Subcutaneous adipose tissue (tissue), 4 donors: ENCODE data around the gene TTC29. TPM values are rescaled to one million over a fixed set of nuclear protein-coding genes. Genes with fewer than 3 reads are reported as not detected.

Source experiments
- total RNA-seq, 4 donors: library from RNA; depleted of rRNA; stranded (reverse); fragments of >200 nt; gene quantifications; one replicate each; pipeline ENCODE4 v1.1.0, GENCODE V29; 2016
- TF ChIP-seq, protein P1 (sequence below): fragments of 450-650 bp; IDR thresholded peaks from one replicate; pipeline ENCODE4 v1.5.1; 2016; ENCODE audit warnings: low read depth, mild to moderate bottlenecking, control low read depth, antibody characterized with exemption, moderate library complexity

TTC29 gene
- total RNA-seq, 4 donors from 2014 or later: 0.17 TPM; not detected in 3

DNA sequence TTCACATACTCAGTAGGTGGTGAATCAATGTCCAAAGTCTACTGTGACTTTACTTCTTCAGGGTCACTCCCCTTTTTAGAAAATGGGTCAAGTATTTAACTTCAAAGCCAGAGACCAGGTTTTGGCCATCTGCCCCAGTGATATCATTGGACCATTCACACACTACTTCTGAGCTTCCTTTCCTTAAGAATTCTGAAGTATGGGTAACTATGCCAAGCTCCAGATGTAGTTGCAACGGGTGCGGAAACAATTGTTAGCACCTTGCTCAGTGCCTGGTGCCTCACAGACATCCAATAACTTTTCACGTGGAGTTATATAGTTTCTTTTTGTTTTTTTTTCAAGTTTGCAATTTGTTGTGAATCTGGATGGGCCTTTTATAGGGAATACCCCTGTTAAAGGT, 62.6 kb downstream of the TTC29 start:
- TF ChIP-seq, protein P1, sequence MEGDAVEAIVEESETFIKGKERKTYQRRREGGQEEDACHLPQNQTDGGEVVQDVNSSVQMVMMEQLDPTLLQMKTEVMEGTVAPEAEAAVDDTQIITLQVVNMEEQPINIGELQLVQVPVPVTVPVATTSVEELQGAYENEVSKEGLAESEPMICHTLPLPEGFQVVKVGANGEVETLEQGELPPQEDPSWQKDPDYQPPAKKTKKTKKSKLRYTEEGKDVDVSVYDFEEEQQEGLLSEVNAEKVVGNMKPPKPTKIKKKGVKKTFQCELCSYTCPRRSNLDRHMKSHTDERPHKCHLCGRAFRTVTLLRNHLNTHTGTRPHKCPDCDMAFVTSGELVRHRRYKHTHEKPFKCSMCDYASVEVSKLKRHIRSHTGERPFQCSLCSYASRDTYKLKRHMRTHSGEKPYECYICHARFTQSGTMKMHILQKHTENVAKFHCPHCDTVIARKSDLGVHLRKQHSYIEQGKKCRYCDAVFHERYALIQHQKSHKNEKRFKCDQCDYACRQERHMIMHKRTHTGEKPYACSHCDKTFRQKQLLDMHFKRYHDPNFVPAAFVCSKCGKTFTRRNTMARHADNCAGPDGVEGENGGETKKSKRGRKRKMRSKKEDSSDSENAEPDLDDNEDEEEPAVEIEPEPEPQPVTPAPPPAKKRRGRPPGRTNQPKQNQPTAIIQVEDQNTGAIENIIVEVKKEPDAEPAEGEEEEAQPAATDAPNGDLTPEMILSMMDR: no peak

DNA sequence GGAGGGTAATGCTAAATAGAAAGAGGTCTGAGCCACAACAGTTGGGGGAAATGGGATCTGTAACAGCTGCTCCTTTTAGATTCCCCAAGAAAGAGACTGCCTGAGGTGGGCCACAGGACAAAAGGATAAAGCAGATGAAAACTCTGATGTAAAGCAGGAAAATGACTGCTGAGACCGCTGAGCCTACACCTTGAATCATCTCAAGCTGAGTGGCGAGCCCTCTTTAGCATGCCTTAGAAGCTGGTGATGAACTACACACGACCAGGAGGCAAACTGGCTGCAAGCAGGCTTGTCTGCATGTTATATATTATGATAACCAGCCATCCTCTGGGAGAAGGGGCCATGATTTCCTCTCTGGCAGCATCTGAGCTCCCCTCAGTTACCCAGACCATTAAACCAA, 88.4 kb downstream of the TTC29 start:
- TF ChIP-seq, protein P1: no peak

DNA sequence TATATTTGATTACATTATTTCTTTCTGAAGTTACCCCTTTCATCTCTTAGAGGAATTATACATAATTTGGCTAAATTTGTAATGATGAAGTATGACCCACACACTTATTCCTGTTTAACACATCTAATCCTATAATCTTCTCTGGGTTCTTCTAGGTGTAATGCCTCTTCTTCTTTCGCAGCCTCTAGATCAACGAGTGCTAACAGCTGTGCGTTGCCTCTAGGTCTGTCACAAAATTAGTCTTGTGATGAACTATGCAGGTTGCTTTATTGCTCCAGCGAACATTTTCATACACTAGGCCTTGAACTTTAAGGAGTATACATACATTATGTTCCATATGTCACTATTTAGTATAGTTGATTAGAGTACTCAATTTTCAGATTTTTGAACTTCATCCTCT, 89.9 kb downstream of the TTC29 start:
- TF ChIP-seq, protein P1: no peak

DNA sequence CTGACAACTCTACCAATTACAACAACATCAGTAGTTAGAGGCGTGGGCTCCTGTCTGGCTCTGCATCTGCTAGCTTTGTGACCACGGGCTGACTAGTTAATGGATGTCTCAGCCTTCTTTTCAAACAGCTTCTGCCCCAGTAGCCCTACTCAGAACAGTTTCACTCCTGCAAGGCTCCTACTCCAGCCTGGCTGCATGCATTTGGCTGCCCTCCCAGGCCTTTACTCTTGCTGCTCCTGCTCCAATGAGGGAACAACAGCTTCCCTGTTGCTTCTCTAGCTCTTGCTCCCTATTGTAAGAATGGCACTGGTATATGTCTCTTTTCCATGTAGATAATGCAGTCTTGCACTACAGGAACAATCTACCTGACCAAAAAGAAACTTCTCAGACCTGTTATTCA, 93.3 kb downstream of the TTC29 start:
- TF ChIP-seq, protein P1: no peak

DNA sequence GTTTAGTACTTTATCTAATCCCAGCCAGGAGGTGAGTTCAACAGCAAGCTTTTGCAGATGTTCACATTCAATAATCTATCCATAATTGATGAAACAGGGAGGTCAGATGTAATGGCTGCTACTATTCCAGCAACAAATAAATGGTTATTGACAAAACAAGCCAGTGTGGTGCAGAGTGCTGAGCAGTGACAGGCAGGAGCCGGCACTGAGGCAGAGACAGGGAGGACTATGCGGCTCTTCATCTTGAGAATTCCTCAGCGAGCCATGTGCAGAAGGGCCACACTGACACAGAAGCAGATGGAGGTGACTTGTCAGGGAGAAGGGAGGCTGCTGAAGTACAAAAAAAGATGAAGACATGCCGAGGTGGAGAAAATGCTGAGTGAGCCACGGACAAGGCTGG, 98.3 kb downstream of the TTC29 start:
- TF ChIP-seq, protein P1: no peak

DNA sequence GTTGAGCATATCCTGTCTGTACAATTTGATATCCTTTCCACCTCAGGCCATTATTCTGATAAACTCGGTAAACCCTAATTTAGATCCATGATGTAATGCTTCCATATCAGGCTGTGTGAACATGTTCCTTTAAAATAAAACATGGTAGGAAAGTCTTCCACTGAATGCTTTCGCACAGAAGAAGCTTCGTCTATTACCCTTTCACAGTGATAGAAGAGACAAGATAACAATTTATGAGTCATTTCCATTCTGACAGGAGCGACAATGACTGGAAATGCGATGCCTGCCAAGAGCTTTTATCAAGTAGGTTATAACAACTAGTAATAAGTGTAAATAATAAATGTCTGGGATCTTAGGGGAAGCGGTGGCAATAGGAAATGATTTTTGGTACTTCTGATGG, 98.8 kb downstream of the TTC29 start:
- TF ChIP-seq, protein P1: no peak

DNA sequence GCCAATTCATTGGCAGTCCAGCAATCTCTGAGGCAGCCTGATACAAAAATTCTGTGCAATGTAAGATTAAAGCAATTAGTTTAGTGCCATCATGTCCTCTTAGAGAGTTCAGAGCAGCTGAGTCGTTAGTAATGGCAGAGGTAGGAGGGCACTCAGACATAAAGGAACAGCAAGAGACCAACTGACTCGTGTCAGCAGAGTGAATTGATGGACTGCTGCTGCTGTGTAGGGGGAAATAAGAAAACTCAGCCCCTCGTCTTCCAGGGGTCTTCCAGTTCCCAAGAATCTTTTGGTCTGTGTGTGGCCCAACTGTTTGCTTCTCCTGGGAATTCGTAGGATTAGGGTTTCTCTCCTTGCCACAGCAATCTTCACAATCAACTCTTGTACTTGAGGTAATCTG, 100.9 kb downstream of the TTC29 start:
- TF ChIP-seq, protein P1: no peak

DNA sequence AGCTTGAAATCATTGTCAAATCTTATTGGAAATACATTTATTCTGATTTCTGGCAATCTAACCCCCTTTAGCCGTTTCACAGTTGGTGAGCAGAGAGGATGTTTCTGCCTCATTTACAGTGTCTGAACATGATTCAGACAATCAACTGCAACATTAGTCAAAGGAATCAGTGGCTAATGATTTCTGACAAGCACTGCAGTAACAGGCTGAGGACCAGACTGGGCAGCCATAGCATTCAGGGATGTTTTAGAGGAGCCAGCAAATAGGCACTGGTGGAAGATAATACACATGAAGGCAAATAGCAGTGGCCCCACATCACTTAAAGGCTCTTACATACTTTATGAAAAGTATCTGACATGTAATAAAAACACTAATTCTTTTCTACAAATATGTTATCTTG, 102.8 kb downstream of the TTC29 start:
- TF ChIP-seq, protein P1: no peak
